H1 (cell line): ENCODE data around the gene NDUFB11. TPM values are rescaled to one million over a fixed set of nuclear protein-coding genes. Genes with fewer than 3 reads are reported as not detected.

Experiments used
- CTBP2 ChIP-seq: IDR thresholded peaks from 2 replicates; pipeline ENCODE4 v1.7.0; 2011; ENCODE audit warnings: borderline replicate concordance, mild to moderate bottlenecking, moderate library complexity, mixed read lengths, low read length; ENCODE audit not compliant: insufficient read depth, insufficient read length
- EZH2 ChIP-seq: fragments of 200-600 bp; sonication (generic); IDR thresholded peaks from 2 replicates; pipeline ENCODE4 v1.7.1; 2012; ENCODE audit warnings: low read depth, mild to moderate bottlenecking, moderate library complexity, low read length, inconsistent platforms; ENCODE audit not compliant: severe bottlenecking
- HDAC2 ChIP-seq, 2 experiments: fragments of 300-600 bp in 1 of 2; sonication (generic) in 1 of 2; IDR thresholded peaks; 2 replicates each; pipeline ENCODE4 v1.6.1; 2011 to 2012; ENCODE audit warnings: low read depth in 2 of 2, low read length in 2 of 2, mild to moderate bottlenecking in 2 of 2, moderate library complexity in 2 of 2, borderline replicate concordance in 1 of 2, inconsistent platforms in 1 of 2
- HDAC6 ChIP-seq: IDR thresholded peaks from one replicate; pipeline ENCODE4 v1.7.1; 2012; ENCODE audit warnings: low read depth, mild to moderate bottlenecking, inconsistent platforms, low read length, moderate library complexity
- MAFK ChIP-seq: IDR thresholded peaks from 2 replicates; pipeline ENCODE4 v1.6.1; 2012; ENCODE audit warnings: low read depth, mild to moderate bottlenecking, improper control_type of control experiment, low read length
- NRF1 ChIP-seq: IDR thresholded peaks from 2 replicates; pipeline ENCODE4 v1.6.1; 2011; ENCODE audit warnings: mild to moderate bottlenecking, low read depth, low read length, improper control_type of control experiment
- POLR2AphosphoS5 ChIP-seq: IDR thresholded peaks from 2 replicates; pipeline ENCODE4 v1.6.1; 2011; ENCODE audit warnings: low read depth, low read length
- POU5F1 ChIP-seq: IDR thresholded peaks from 2 replicates; pipeline ENCODE4 v1.6.1; 2011; ENCODE audit warnings: low read depth, mild to moderate bottlenecking, low read length, moderate library complexity
- SIN3A ChIP-seq, 2 experiments: IDR thresholded peaks in 1 of 2; conservative IDR thresholded peaks in 1 of 2; 2 replicates each; pipeline ENCODE4 v1.6.1; 2011 to 2012; ENCODE audit warnings: low read length in 2 of 2, improper control_type of control experiment in 1 of 2, low read depth in 1 of 2, mild to moderate bottlenecking in 1 of 2
- polyA plus RNA-seq, 7 experiments: library from polyadenylated mRNA; depleted of rRNA in 3 of 7; stranded (reverse) in 5 of 7; unstranded in 2 of 7; fragments of >200 nt in 5 of 7; fragments of 200-250 nt in 2 of 7; gene quantifications; 1 replicate in 5 of 7; 2 replicates in 1 of 7; 4 replicates in 1 of 7; pipeline versions ENCODE4 v1.2.1 to v1.2.3, GENCODE V29; 2011 to 2013; ENCODE audit warnings: missing spikeins in 2 of 7, mixed read lengths in 2 of 7
- total RNA-seq: library from RNA; stranded (reverse); fragmentation: NEBNext Ultra II Directional; extraction: Animal tissue kit (Norgen Biotek cat#: 25700); gene quantifications from 2 replicates; pipeline ENCODE4 v1.2.1, GENCODE V29; 2021

NDUFB11 gene
- total and polyA plus RNA-seq, 2 of the 8 experiments (the other 6 are each of a cell fraction or from before 2014, with no cell fraction given), result 120 to 131 TPM

DNA sequence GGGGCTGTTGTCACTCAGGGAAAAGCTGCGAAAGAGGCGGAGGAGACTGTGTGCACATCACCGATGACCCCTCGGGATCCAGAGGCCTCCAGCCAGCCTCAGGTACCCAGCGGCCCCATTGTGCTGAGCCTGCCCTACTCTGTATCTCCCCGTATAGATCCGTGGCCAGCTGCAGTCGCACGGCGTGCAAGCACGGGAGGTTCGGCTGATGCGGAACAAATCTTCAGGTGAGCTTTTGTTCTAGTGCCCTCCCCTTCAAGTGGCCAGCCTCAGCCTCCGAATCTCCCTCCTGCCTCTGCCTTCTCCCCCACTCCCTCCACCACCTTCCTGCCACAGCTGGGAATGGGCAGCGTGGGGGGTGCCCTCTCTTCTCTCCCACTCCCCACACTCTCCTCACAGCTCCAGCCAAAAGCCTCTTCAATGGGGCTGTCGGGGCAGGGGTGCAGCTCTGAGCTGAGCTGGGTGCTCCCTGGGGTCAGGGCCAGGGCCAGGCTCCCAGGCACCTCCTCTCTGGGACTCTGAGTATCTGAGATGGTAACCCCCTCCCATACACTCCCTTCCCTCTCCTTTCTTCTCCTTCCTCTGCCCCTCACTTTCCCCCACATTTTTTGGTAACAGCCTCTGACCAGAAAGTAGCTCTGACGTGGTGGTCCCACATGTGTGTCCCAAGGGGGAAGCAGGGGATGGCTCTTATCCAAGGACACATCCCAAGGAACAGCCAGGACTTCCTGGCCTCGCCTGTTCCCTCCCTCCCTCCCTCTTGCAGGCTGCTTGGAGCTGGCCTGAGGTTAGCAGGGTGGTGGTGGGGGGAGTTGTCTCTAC lies 28.7 kb upstream of the NDUFB11 start (continued):
- TF ChIP-seq POLR2AphosphoS5 (no peak), POU5F1 (no peak), CTBP2 (no peak), EZH2 (no peak), MAFK (no peak), NRF1 (no peak), HDAC2 (IDR thresholded peaks at IDR 0.05; ENCODE audit: borderline replicate concordance in 1 of 2, low read depth in 2 of 2, low read length in 2 of 2) (no peak), SIN3A (conservative IDR thresholded peaks at IDR 0.05 in 1 of 2, IDR thresholded peaks at IDR 0.05 in 1 of 2; ENCODE audit: low read depth in 1 of 2, low read length in 2 of 2) (no peak), HDAC6 (no peak)
